GM23248 (cell line): ENCODE data around the gene HMGN2. TPM values are rescaled to one million over a fixed set of nuclear protein-coding genes. Genes with fewer than 3 reads are reported as not detected.

Source experiments
- DNase-seq: peaks from one replicate; pipeline ENCODE4 v3.0.0-alpha.2; 2015
- H2AFZ ChIP-seq: fragments of 200-600 bp; sonication (generic); 2 replicates; pipeline ENCODE4 v1.6.1; 2016; ENCODE audit warnings: antibody characterized with exemption
- H3F3A ChIP-seq: fragments of 200-600 bp; sonication (generic); 2 replicates; pipeline ENCODE4 v1.6.1; 2016; ENCODE audit warnings: mild to moderate bottlenecking, antibody characterized with exemption, mixed run types; ENCODE audit not compliant: insufficient read depth
- H3K27ac ChIP-seq: fragments of 200-600 bp; sonication (generic); 2 replicates; pipeline ENCODE4 v1.5.1; 2016; ENCODE audit warnings: mild to moderate bottlenecking
- H3K27me3 ChIP-seq: fragments of 200-600 bp; sonication (generic); replicated peaks from 2 replicates; pipeline ENCODE4 v1.6.1; 2016; ENCODE audit warnings: mild to moderate bottlenecking; ENCODE audit not compliant: insufficient read depth
- H3K36me3 ChIP-seq: fragments of 200-600 bp; sonication (generic); 2 replicates; pipeline ENCODE4 v1.6.1; 2016; ENCODE audit warnings: low read depth, mild to moderate bottlenecking
- H3K4me1 ChIP-seq: fragments of 200-600 bp; sonication (generic); 2 replicates; pipeline ENCODE4 v1.6.1; 2016; ENCODE audit warnings: mild to moderate bottlenecking; ENCODE audit not compliant: insufficient read depth
- H3K4me2 ChIP-seq: fragments of 200-600 bp; sonication (generic); one replicate; pipeline ENCODE4 v1.6.1; 2016; ENCODE audit warnings: mild to moderate bottlenecking; ENCODE audit not compliant: unreplicated experiment
- H3K4me3 ChIP-seq: fragments of 200-600 bp; sonication (generic); 2 replicates; pipeline ENCODE4 v1.5.1; 2016; ENCODE audit warnings: mild to moderate bottlenecking
- H3K79me2 ChIP-seq: fragments of 200-600 bp; sonication (generic); 2 replicates; pipeline ENCODE4 v1.6.1; 2016; ENCODE audit warnings: mild to moderate bottlenecking; ENCODE audit not compliant: insufficient read depth
- H3K9ac ChIP-seq: fragments of 200-600 bp; sonication (generic); 2 replicates; pipeline ENCODE4 v1.6.1; 2016; ENCODE audit warnings: mild to moderate bottlenecking
- H3K9me2 ChIP-seq: fragments of 200-600 bp; sonication (generic); 2 replicates; pipeline ENCODE4 v1.6.1; 2016; ENCODE audit warnings: mixed run types, mild to moderate bottlenecking, moderate library complexity; ENCODE audit not compliant: insufficient read depth
- H3K9me3 ChIP-seq: fragments of 200-600 bp; sonication (generic); one replicate; pipeline ENCODE4 v1.6.1; 2017; ENCODE audit warnings: low read depth
- H4K20me1 ChIP-seq: fragments of 200-600 bp; sonication (generic); 2 replicates; pipeline ENCODE4 v1.6.0; 2016; ENCODE audit not compliant: insufficient read depth
- EZH2 ChIP-seq: fragments of 200-600 bp; sonication (generic); IDR thresholded peaks from 2 replicates; pipeline ENCODE4 v1.6.1; 2018; ENCODE audit warnings: antibody characterized with exemption, mild to moderate bottlenecking; ENCODE audit not compliant: insufficient read depth, poor library complexity, severe bottlenecking
- EZH2phosphoT487 ChIP-seq: fragments of 200-600 bp; sonication (generic); IDR thresholded peaks from 2 replicates; pipeline ENCODE4 v1.6.1; 2018; ENCODE audit warnings: antibody characterized with exemption, moderate library complexity, mild to moderate bottlenecking, low read depth; ENCODE audit not compliant: insufficient read depth
- WGBS, 2 experiments: methylation state at CpG; one replicate each; pipeline ENCODE4 v1.1.6; 2015 to 2017; ENCODE audit warnings: low lambda C conversion rate in 2 of 2, low coverage in 1 of 2; ENCODE audit errors: missing lambda C conversion rate in 2 of 2; 5-methylcytosine and 5-hydroxymethylcytosine counted together
- in situ Hi-C: fragments of 300-500 bp; cut with MboI; formaldehyde crosslinking; loops from 2 replicates; pipeline ENCODE4 v1.15.0; 2020
- polyA plus RNA-seq: library from polyadenylated mRNA; unstranded; fragments of >200 nt; fragmentation: Nextera tagmentation; extraction: Ambion mirVana; gene quantifications from 2 replicates; pipeline ENCODE4 v1.2.1, GENCODE V29; 2016
- total RNA-seq: library from RNA; depleted of rRNA; stranded (reverse); fragments of >200 nt; shearing (Covaris generic); gene quantifications from 2 replicates; pipeline ENCODE4 v1.2.3, GENCODE V29; 2014; rRNA removed

The HMGN2 gene
- total RNA-seq (211 and 216 TPM in 2 replicates), polyA plus RNA-seq (664 and 669 TPM in 2 replicates)

DNA sequence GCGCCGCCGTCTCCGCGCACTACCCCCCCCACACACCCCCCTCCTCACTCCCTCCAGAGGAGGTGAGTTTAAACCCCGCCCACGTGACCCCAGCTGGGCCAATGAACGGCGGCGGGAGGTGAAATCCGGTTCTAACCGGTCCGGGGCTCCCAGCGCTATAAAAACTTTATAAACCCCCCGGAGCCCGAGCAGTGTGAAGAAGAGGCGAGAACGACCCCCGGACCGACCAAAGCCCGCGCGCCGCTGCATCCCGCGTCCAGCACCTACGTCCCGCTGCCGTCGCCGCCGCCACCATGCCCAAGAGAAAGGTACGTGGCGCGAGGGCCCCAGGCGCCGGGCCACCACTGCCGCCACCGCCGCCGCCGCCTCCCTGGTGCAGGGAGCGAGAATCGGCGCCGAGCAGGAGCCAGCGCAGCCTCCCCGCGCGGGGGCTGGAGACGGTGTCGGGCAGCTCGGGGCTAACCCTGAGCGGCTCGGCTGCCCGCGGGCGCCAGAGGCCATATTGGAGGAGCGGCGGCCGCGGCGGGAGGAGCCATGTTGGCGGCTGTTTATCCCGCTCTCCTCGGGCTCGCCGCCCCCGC lies at the start of gene HMGN2:
HMGN2 (plus strand) TSS at position 121 of the 581 bp plus-strand sequence; CDS start at position 294, 173 bp downstream.
- Histone ChIP-seq H3K27ac (peak within 1 kb of the TSS; percentile 99), H3K9ac (peak within 1 kb of the TSS; percentile 100), H2AFZ (peak within 1 kb of the TSS; percentile 38; the same call in 1 of the 2 replicates), H3K27me3 (no peaks in the 10 kb centered on the region), H3F3A (peaks cover 40% of the 10 kb centered on the region), H3K4me3 (peak within 1 kb of the TSS; percentile 100), H3K9me2 (no peaks in the 10 kb centered on the region), H3K4me1 (peaks cover 19% of the 10 kb centered on the region), H4K20me1 (0 out of 2 replicates have a peak, but pooled peaks cover 16% of the 10 kb centered on the region), H3K79me2 (peaks cover 23% of the 10 kb centered on the region), H3K36me3 (peaks cover 32% of the 10 kb centered on the region), H3K9me3 (no peaks in the 10 kb centered on the region), H3K4me2 (peak within 1 kb of the TSS; percentile 94)
- 0 to 1% methylated on average over 50 to 62 of the region's 69 CpGs for WGBS, 2 experiments
- in situ Hi-C loops, result no loop called here
- peak; percentile 95 for DNase-seq
- TF ChIP-seq EZH2, result no peak
- no peak for TF ChIP-seq EZH2phosphoT487

DNA sequence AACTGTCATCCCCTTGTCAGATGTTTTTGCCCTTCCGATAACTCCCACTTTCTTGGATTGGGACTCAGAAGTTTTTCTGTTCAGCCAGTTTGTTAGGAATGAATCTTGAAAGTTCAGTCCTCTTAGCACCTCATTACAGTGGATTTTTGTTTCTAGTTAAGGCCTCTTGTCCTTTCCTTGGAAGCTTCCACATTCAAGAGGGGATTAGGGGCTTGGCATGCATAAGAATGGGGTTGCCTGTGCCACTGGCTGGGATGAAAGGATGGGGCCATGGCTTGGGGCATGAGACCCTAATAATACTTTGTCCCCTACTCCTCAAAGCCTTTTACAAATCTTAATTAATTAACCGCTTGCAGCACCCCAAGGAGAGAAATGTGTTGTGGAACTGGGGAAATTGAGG lies 42.5 kb upstream of the HMGN2 start:
- Histone ChIP-seq H2AFZ (no peak overlapping the region), H3K4me1 (peaks cover 17% of the 10 kb centered on the region), H3K36me3 (peaks cover 6% of the 10 kb centered on the region; the same call in 1 of the 2 replicates), H3K27ac (no peak overlapping the region), H3K4me2 (no peak overlapping the region), H3K9me2 (no peaks in the 10 kb centered on the region), H3K79me2 (peaks cover 24% of the 10 kb centered on the region), H3K27me3 (peaks cover 3% of the 10 kb centered on the region; the same call in 1 of the 2 replicates), H4K20me1 (no peaks in the 10 kb centered on the region), H3K9ac (no peak overlapping the region), H3K4me3 (no peak overlapping the region), H3K9me3 (no peaks in the 10 kb centered on the region), H3F3A (no peaks in the 10 kb centered on the region)
- DNase-seq, result no peak
- TF ChIP-seq EZH2, result no peak
- TF ChIP-seq EZH2phosphoT487, result no peak
- 91 to 97% methylated on average over 2 of the region's 2 CpGs for WGBS, 2 experiments
- in situ Hi-C loops, result no loop called here

DNA sequence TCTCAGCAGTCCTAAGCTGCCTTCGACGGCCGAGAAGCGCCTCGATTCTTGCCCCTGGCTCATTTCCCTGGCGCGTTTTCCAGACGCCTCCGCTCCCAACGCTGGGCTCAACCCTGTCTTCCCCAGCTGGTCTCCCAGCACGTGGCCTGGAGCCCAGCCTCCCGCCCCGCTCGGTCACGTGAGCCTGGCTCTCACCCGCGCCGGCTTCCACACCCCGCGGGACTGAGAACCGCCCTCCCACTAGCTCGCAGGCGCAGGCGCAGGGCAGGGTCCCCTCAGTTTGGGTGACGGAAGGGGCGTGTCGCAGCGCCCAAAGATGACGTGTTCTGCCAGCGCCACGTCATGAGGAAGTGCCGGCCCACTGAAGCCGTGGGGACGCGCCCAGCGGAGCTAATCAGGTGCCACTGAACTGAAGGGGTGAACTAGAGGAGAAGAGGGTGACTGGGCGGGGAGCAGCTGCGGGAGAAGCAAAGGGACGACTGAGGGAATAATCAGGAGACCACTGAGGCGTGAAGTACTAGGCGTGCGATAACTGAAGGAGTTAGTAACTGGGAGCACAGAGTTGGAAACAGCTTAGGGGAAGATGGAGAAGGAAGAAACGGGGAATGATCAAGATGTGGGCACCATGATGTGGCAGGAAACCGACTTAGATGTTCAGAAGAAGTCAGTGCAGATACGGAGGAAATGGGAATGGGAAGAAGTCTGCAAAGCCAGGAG lies 40.1 kb upstream of the HMGN2 start, which contains the start of gene DHDDS:
DHDDS (plus strand) TSS at position 343 of the 717 bp plus-strand sequence. CDS start 625 bp downstream, outside the sequence.
- Histone ChIP-seq H3K27me3 (no peaks in the 10 kb centered on the region), H2AFZ (peak within 1 kb of the TSS; percentile 88), H3K9me3 (no peaks in the 10 kb centered on the region), H3K79me2 (peaks cover 45% of the 10 kb centered on the region), H3K9ac (peak within 1 kb of the TSS; percentile 87), H3K4me2 (peak within 1 kb of the TSS; percentile 88), H4K20me1 (no peaks in the 10 kb centered on the region), H3F3A (no peaks in the 10 kb centered on the region), H3K4me3 (peak within 1 kb of the TSS; percentile 90), H3K9me2 (no peaks in the 10 kb centered on the region), H3K4me1 (peaks cover 17% of the 10 kb centered on the region), H3K27ac (peak within 1 kb of the TSS; percentile 85), H3K36me3 (peaks cover 14% of the 10 kb centered on the region; the same call in 1 of the 2 replicates)
- TF ChIP-seq EZH2phosphoT487 (no peak), EZH2 (no peak)
- peak; percentile 100 for DNase-seq
- 1% methylated on average over 33 to 45 of the region's 45 CpGs for WGBS, 2 experiments
- in situ Hi-C loops, result no loop called here

DNA sequence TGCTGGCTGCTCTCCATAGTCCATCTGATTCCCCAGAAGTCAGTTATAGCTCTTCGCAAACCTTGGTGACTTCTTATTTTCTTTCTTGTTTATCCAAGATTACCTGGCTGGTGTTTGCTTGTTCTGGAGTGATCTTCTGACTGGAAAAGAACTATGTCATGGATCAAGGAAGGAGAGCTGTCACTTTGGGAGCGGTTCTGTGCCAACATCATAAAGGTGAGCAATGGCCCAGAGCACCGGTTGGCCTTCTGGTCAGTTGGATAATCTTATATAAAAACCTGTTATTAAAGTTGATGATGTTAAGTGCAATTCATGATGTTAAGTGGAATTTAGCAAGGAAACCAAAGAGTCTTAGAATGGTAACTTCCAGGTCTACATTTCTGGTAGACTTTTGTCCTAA lies 39.4 kb upstream of the HMGN2 start:
- peak overlapping the region; percentile 85 for H3K27ac ChIP-seq
- H3K9me3 ChIP-seq, result no peaks in the 10 kb centered on the region
- peaks cover 17% of the 10 kb centered on the region for H3K4me1 ChIP-seq
- peak overlapping the region; percentile 88 for H2AFZ ChIP-seq
- DNase-seq, result no peak
- H3K27me3 ChIP-seq, result no peaks in the 10 kb centered on the region
- peaks cover 49% of the 10 kb centered on the region for H3K79me2 ChIP-seq
- H4K20me1 ChIP-seq, result no peaks in the 10 kb centered on the region
- H3K4me2 ChIP-seq, result peak overlapping the region; percentile 88
- H3K9ac ChIP-seq, result peak overlapping the region; percentile 87
- H3F3A ChIP-seq, result no peaks in the 10 kb centered on the region
- WGBS, 2 experiments, result 31 to 39% methylated on average over 3 of the region's 3 CpGs
- no peak for TF ChIP-seq EZH2phosphoT487
- TF ChIP-seq EZH2, result no peak
- peaks cover 21% of the 10 kb centered on the region for H3K36me3 ChIP-seq
- no peaks in the 10 kb centered on the region for H3K9me2 ChIP-seq
- in situ Hi-C loops, result no loop called here
- H3K4me3 ChIP-seq, result peak overlapping the region; percentile 90
